ENCODE results near the gene SRP54.
"Not testable (repeated sequence)": the region's sequence is repeated elsewhere in the genome, so short reads cannot be mapped to it uniquely, and the experiment has no call there.

Gene SRP54

DNA sequence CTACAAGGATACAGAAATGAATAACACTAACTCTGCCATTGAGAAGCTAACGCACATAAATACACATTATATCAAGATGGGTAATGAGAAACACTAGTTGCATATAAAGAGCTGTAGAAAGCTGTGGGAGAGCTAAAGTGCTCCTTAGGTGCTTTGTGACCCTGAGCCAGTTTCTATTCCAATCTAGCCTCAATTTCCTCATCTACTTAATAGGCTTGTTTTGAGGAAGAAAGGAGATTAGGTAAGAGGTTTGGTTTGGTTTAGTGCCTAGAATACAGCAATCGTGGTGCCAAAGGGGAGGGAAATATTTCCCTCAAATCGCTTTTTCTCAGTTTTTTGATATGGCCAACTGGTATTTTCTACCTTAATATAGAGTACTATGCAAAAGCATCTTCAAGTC is 994 bp downstream of the SRP54 start:
- no peak for DNase-seq (ENCODE audit: low spot score)

DNA sequence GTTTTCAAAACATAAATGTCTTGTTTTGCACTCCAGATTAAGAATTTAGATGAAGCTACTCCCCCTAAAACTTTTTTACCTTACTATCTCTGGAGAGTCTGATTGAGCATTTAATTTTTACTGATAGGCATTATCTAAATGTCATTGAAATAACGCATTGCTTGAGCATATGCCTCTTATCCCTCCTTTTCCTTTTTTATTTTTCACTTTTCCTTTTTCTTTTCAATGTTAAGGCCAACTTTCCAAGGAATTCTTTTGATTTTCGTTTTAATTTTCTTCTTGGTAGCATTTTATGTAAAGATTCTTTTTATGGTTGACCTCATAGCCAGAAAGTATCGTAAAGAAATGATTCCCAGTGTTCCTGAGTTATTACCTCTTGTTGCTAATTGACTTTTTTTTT is 2.9 kb downstream of the SRP54 start:
- DNase-seq (ENCODE audit: low spot score): no peak

DNA sequence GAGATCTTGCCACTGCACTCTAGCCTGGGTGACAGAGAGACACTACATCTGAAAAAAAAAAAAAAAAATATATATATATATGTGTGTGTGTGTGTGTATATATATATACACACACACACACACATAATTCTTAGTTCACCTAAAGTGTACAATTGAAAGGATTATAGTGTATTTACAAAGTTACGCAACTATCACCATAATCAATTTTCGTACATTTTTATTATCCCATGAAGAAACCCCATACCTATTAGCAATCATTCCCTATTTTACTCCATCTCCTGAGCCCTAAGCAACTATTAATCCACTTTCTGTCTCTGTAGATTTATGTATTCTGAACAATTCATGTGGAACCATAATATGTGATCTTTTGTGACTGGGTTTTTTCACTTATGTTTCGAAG is 4.4 kb downstream of the SRP54 start:
- no peak for DNase-seq (ENCODE audit: low spot score)

- no peak for DNase-seq (ENCODE audit: low spot score)
These were observed 7.0 kb downstream of the SRP54 start for GRCh38 chr14:34989762-34990161.

GRCh38 chr14:34993426-34993825 is 10.6 kb downstream of the SRP54 start:
- DNase-seq (ENCODE audit: low spot score): no peak

- DNase-seq (ENCODE audit: low spot score): no peak
These were observed 11.9 kb downstream of the SRP54 start for GRCh38 chr14:34994668-34995067.

- DNase-seq (ENCODE audit: low spot score): no peak
These were observed 15.0 kb downstream of the SRP54 start for GRCh38 chr14:34997762-34998161.

DNA sequence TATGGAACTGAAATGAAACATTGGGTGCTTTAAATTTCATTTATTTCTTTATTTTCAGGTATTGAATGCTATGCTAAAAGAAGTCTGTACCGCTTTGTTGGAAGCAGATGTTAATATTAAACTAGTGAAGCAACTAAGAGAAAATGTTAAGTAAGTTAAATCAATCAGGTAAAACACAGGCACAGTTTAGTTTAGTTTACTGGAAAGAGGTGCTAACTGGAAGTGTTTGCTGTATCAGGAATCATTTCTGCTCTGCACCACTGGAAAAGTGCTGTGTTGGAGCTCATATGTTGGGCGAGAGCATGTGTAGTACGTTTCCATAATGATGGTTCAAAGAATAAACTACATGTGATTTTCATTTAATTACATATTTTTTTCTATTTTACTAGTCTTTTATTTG is 16.7 kb downstream of the SRP54 start:
- DNase-seq (ENCODE audit: low spot score): no peak

DNA sequence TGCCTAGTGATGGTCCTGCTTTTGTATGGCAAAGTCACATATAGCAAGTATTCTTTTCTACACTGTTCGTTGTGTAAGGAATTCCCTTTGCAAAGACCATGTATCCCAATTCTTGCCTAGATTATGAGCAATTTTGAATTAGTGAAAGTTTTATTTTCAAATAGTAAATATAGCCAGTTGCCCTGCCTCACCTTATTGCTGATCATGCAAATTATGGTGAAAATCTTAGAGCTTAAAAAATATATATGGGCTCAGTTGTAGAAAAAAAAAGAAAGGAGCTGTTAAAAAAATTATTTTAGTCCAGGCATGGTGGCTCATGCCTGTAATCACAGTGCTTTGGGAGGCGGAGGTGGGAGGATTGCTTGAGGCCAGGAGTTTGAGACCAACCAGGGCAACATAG is 18.8 kb downstream of the SRP54 start:
- DNase-seq (ENCODE audit: low spot score): no peak

- DNase-seq (ENCODE audit: low spot score): no peak
These were observed 22.0 kb downstream of the SRP54 start for GRCh38 chr14:35004839-35005238.

DNA sequence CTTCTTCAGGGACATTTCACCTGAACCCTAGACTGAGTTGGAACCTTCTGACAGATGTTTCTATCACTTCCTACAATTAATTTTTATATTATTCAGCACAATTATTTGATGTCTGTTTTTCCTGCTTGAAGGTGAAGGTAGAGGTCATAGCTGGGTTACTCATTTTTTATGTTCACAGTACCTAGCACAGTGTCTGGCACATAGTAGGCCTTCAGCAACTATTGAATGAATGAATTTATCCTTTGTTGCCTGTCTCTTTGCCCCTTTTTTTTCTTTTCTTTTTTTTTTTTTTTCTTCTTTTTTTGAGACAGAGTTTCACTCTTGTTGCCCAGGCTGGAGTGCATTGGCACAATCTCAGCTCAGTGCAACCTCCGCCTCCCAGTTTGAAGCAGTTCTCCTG is 33.8 kb downstream of the SRP54 start:
- no peak for DNase-seq (ENCODE audit: low spot score)

- no peak for DNase-seq (ENCODE audit: low spot score)
These were observed 37.9 kb downstream of the SRP54 start for GRCh38 chr14:35020713-35021112.

- DNase-seq (ENCODE audit: low spot score): no peak
These were observed 45.6 kb downstream of the SRP54 start for GRCh38 chr14:35028435-35028834.

DNA sequence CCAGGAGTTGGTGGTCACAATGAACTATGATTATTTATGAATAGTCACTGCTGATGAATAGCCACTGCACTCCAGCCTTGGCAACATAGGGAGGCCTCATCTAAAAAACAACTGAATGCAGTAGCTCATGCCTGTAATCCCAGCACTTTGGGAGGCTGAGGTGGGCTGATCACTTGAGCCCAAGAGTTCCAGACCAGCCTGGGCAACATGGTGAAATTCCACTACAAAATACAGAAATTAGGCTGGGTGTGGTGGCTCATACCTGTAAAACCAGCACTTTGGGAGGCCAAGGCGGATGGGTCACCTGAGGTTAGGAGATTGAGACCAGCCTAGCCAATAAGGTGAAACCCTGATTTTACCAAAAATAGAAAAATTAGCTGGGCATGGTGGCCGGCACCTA is 49.8 kb downstream of the SRP54 start:
- no peak for DNase-seq (ENCODE audit: low spot score)

DNA sequence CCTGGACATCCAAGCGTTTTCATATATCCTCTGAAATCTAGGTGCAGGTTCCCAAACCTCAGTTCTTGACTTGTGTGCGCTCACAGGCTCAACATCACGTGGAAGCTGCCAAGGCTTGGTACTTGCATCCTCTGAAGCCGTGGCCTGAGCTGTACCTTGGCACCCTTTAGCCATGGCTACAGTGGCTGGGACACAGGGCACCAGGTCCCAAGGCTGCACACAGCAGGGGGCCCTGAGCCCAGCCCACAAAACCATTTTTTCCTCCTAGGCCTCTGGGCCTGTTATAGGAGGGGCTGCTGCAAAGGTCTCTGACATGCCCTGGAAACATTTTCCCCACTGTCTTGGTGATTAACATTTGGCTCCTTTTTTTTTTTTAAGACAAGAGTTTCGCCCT is 51.6 kb downstream of the SRP54 start:
- DNase-seq (ENCODE audit: low spot score): no peak

DNA sequence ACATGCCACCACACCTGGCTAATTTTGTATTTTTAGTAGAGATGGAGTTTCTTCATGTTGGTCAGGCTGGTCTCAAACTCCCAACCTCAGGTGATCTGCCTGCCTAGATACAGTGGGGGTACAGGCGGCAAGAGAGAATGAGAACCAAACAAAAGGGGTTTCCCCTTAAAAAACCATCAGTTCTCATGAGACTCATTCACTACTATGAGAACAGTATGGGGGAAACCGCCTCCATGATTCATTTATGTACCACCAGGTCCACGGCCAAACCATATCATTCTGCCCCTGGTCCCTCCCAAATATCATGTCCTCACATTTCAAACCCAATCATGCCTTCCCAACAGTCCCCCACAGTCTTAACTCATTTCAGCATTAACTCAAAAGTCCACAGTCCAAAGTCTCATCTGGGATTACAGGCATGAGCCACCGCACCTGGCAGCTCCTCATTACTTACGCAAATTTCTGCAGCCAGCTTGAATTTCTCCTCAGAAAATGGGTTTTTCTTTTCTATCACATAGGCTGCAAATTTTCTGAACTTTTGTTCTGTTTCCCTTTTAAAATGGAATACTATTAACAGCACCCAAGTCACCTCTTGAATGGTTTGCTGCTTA is 52.3 kb downstream of the SRP54 start:
- not testable (repeated sequence) for DNase-seq (ENCODE audit: low spot score)

- DNase-seq (ENCODE audit: low spot score): not testable (repeated sequence)
These were observed 55.5 kb downstream of the SRP54 start for GRCh38 chr14:35038312-35038711.

DNA sequence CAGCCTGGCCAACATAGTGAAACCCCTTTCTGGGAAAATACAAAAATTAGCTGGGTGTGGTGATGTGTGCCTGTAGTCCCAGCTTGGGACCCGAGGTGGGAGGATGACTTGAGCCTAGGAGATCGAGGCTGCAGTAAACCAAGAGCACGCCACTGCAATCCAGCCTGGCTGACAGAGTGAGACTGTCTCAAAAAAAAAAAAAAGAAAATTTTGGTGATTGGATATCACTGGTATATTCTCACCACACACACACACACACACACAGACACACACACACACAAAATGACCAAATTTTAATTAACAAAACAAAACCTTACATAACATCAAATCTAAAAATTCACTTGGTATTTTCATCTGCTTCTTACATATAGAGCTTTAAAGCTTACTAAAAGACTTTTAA is 59.8 kb downstream of the SRP54 start:
- DNase-seq (ENCODE audit: low spot score): no peak

- no peak for DNase-seq (ENCODE audit: low spot score)
These were observed 60.3 kb downstream of the SRP54 start for GRCh38 chr14:35043046-35043445.

- DNase-seq (ENCODE audit: low spot score): no peak
These were observed 62.4 kb downstream of the SRP54 start for GRCh38 chr14:35044939-35045797.

- no peak for DNase-seq (ENCODE audit: low spot score)
These were observed 62.9 kb downstream of the SRP54 start for GRCh38 chr14:35045798-35046047.

- DNase-seq (ENCODE audit: low spot score): peak; percentile 98
These were observed 63.4 kb downstream of the SRP54 start, which contains the start of gene FAM177A1 for GRCh38 chr14:35046048-35046750. Gene FAM177A1 (plus strand): TSS chr14:35046272. CDS start chr14:35046464, 192 bp downstream.

All from CD4-positive, alpha-beta T cell treated with Interleukin-15 for 4 hours (primary cell).